HG02623 (cell line): ENCODE measurements around the gene ERBB3.
"Not testable (repeated sequence)": the region's sequence is repeated elsewhere in the genome, so short reads cannot be mapped to it uniquely, and the experiment has no call there.

Experiments
- ATAC-seq: cut with Tn5 transposase; IDR thresholded peaks from one replicate; pipeline ENCODE4 v1.9.1; 2021; ENCODE audit warnings: moderate library complexity; ENCODE audit not compliant: unreplicated experiment

Gene ERBB3

DNA sequence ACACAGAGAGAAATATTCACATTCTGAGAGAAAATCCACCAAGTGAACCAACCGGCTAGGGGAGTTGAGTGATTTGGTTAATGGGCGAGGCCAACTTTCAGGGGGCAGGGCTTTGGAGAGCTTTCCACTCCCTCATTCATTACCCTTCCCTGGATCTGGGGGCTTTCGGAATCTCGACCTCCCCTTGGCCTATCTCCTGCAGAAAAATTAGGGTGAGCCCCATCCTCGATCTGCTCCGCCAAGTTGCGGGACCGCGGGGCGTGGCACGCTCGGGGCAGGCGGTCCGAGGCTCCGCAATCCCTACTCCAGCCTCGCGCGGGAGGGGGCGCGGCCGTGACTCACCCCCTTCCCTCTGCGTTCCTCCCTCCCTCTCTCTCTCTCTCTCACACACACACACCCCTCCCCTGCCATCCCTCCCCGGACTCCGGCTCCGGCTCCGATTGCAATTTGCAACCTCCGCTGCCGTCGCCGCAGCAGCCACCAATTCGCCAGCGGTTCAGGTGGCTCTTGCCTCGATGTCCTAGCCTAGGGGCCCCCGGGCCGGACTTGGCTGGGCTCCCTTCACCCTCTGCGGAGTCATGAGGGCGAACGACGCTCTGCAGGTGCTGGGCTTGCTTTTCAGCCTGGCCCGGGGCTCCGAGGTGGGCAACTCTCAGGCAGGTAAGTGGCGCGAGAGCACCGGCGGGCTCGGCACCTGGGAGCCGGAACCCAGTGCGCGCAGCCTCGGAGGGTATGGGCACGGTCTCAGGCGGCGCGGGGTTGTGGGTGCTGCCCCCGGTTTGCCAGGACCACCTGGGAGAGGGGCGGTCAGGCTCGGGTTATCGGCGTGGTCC, at the start of gene ERBB3:
TSS of gene ERBB3 (plus strand) at position 443 of the 833 bp plus-strand sequence. CDS start at position 579, 136 bp downstream.
- no peak for ATAC-seq

DNA sequence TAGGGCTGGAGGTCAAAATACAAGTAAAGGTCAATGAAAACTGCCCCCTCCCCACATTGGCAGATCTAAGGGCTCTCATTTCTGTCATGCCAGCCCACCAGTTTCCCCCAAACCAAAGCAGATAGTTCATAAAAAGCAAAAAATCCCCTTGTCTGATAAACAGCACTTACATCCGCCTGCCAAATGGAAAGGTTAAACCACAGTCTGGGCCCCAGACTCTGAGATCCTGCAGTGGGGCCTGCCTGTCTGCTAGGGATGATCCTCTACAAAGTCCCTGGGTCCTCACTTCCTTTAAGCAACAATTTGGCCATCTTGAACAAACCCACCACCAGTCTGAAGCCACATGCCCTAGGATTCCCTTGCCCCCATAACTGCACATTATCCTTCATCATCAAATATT, 48.0 kb upstream of the ERBB3 start:
- ATAC-seq, result no peak

DNA sequence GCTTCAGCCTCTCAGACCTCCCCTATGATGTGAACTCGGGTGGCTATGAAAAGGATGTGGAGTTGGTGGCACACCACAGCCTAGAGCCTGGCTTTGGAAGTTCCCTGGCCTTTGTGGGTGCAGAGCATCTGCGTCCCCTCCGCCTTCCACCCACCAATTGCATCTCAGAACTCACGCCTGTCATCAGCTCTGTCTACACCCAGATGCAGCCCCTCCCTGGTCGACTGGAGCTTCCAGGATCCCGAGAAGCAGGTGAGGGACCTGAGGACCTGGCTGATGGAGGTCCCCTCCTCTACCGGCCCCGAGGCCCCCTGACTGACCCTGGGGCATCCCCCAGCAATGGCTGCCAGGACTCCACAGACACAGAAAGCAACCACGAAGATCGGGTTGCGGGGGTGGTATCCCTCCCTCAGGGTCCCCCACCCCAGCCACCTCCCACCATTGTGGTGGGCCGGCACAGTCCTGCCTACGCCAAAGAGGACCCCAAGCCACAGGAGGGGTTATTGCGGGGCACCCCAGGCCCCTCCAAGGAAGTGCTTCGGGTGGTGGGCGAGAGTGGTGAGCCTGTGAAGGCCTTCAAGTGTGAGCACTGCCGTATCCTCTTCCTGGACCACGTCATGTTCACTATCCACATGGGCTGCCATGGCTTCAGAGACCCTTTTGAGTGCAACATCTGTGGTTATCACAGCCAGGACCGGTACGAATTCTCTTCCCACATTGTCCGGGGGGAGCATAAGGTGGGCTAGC, 45.2 kb upstream of the ERBB3 start:
- no peak for ATAC-seq

DNA sequence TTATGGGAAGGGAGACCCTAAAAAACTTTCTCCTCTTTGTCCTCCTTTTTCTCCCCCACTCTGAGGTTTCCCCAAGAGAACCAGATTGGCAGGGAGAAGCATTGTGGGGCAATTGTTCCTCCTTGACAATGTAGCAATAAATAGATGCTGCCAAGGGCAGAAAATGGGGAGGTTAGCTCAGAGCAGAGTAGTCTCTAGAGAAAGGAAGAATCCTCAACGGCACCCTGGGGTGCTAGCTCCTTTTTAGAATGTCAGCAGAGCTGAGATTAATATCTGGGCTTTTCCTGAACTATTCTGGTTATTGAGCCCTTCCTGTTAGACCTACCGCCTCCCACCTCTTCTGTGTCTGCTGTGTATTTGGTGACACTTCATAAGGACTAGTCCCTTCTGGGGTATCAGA, 42.8 kb upstream of the ERBB3 start:
- no peak for ATAC-seq

DNA sequence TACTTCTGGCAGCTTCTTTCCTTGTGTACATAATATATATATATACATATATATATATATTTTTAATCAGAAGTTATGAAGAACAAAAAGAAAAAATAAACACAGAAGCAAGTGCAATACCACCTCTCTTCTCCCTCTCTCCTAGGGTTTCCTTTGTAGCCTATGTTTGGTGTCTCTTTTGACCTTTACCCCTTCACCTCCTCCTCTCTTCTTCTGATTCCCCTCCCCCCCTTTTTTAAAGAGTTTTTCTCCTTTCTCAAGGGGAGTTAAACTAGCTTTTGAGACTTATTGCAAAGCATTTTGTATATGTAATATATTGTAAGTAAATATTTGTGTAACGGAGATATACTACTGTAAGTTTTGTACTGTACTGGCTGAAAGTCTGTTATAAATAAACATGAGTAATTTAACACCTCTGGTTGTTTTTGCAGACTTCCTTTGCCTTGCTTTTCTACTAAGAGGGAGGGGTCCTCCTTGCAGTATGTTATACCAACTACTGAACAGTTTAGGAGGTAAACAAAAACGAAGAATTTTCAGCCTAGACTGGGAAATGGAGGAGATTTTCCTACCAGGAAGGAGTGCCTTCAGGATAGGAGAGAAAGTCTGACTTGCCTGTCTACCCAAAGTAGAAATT, 41.8 kb upstream of the ERBB3 start:
- ATAC-seq, result no peak

DNA sequence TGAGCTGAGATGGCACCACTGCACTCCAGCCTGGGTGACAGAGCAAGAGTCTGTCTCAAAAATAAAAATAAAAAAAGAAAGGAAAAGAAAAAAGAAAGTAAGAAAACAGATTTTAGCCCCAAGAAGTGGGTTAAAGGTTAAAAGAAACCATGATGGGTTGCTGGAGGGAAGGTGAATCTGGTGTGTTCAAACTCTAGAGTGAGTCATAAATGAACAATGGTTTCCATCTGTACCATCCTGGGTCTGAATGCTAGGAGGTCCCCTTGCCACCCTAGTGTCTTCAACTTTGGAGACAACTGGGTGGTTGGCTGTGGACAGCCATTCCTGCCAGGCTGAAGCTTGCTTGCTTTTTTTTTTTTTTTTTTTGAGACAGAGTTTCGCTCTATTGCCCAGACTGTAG, 39.8 kb upstream of the ERBB3 start:
- no peak for ATAC-seq

DNA sequence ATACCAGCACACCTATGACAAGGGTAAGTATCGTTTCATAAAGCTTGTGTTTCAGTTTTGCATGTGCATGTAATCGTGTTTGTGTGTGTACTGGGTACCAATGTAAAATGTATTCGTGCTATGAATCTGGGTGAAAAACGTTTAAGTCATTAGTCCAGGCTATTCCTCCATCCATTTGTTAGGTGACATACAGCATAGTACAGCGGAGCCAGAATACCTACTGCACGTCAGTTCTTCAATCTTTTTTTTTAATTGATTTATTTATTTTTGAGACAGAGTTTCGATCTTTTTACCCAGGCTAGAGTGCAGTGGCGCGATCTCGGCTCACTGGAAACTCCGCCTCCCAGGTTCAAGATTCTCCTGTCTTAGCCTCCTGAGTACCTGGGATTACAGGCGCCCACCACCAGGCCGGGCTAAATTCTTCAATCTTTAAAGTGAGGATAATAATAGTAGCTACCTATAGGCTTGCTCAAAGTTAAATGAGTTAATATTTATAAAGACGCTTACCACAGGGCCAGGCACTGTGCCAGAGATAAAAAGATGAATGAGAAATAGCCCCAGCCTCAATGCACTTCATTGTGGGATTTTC, 38.9 kb upstream of the ERBB3 start:
- no peak for ATAC-seq

DNA sequence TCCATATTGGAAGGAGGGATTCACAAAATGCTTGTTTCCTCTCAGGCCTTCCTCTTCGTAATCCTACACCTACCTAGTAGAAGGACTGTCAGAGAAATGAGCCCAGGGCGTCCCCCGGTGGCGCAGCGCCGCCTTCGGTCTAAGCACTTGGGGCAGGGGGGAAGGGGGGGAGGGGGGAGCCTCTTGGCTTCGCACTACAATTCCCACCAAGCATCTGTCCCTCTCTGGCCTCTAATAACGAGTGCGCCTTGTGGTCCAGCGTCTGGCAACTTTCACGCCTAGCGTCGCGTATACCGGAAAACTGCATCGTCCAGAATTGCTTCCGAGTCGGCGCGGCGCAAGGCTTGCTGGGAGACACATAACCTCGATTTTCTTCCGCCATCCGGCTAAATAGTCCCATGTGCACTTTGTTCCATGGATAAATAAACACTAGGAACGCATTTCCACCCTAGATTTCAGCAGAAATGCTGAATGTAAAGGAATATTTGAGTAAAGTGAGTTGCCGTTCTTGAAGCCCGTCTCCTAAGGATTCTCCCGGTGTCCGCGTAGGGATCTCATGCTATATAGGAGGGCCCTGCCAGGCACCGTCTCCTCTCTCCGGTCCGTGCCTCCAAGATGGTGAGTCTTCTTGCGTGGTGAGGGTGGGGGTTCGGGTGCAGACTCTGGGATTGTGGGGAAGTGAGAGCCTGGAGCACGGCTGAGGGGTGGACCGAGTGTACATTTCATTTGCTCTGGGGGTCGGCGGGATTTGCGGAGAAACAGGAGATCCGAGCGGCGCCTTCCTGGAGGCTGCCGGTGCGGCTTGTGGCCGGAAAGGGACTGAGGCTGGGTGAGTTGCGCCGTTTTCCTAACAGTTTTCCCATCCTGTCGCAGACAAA, 38.2 kb upstream of the ERBB3 start, which contains the start of gene RPS26:
TSS of gene RPS26 (plus strand) at position 367 of the 878 bp plus-strand sequence. CDS start at position 616, 249 bp downstream.
- ATAC-seq, result peak; percentile 97

DNA sequence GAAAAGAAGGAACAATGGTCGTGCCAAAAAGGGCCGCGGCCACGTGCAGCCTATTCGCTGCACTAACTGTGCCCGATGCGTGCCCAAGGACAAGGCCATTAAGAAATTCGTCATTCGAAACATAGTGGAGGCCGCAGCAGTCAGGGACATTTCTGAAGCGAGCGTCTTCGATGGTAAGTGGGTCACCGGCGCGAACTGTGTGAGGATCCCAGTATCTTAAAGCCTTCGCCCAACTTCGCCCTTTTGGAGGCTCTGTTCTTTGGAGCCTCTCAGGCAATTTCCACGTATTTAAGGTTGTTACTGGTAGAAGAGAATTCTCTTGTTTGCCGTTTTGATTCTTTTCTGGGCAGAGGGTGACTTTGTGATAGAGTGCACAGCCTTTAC, 37.5 kb upstream of the ERBB3 start:
- not testable (repeated sequence) for ATAC-seq

DNA sequence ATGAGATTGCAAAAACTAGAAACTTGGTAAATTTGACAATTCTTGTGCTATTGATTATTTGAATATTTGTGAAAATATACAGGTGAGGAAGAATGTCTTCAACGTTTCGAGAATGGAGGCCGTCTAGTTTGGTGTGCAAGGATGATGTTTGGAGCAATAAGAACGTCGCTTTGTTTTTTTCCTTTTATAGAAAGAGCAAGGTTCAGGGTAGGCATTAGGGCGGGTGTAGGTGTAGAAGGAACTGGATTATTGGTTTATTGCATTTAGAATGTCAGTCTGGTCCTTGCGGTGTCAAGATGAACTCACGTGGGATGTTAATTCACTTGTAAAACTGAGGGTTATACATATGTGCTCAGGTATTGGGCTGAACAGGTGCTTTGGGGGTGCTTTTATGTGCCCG, 37.1 kb upstream of the ERBB3 start:
- no peak for ATAC-seq

DNA sequence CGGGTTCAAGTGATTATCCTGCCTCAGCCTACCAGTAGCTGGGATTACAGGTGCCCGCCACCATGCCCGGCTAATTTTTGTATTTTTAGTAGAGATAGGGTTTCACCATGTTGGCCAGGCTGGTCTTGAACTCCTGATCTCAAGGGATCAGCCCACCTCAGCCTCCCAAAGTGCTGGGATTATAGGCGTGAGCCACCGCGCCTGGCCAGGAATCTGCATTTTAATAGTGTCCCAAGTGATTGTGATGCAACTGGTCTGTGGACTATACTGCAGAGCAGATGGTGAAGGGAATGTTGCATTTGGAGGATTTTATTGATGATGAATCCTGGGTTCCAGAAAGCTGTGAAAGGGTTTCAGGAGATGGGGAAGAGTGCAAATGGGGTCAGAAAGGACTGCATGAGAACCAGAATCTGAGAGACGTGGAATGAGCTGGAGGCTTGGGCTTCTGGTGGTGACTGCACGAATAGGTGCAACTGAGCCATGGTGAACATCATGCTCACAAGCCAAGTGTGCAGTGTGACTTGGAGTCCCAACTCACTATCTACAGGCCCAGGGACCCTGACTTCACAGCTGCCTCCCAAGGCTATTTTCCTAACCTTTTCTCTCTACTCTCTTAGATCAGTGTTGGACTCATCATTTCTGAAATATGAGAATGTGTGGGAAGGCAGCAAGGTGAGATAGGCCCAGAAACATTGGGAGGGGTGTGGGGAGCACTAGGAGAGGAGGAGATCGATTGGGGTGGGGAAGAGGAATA, 33.8 kb upstream of the ERBB3 start:
- no peak for ATAC-seq

DNA sequence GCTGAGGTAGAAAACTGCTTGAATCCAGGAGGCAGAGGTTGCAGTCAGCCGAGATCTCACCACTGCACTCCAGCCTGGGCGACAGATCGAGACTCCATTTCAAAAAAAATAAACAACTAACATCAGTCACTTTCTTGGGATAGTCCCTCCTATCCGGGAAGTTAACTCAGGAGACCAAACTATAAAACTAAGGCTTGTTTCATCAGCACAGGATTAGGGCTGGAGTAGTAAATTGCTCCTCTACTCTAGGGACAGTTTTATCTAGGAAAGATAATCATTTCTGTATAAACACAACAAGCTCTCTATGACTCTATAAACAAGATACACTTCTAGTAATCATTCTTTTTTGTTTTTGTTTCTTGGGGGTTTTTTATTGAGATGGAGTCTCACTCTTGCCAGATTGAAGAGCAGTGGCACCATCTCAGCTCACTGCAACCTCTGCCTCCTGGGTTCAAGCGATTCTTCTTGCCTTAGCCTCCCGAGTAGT, 26.5 kb upstream of the ERBB3 start:
- no peak for ATAC-seq

DNA sequence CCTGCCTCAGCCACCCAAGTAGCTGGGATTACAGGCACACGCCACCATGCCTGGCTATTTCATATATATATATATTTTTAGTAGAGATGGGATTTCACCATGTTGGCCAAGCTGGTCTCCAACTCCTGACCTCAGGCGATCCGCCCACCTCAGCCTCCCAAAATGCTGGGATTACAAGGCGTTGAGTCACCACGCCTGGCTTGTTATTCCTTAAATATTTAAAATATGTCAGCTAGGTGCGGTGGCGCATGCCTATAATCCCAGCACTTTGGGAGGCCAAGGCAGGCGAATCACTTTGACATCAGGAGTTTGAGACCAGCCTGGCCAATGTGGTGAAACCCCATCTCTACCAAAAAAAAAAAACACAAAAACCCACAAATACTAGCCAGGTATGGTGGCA, 20.0 kb upstream of the ERBB3 start:
- not testable (repeated sequence) for ATAC-seq

DNA sequence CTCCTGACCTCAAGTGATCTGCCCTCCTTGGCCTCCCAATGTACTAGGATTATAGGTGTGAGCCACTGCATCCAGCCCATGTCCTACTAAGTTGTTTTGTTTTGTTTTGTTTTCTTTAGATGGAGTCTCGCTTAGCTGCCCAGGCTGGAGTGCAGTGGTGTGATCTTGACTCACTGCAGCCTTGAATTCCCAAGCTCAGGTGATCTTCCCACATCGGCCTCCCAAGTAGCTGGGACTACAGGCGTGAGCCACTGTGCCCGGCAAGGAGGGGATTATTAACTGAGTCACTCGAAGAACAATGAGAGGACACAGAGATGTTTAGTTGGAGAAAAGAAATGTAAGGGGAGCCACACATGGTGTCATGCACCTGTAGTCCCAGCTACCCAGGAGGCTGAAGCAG, 18.0 kb upstream of the ERBB3 start:
- ATAC-seq, result no peak

DNA sequence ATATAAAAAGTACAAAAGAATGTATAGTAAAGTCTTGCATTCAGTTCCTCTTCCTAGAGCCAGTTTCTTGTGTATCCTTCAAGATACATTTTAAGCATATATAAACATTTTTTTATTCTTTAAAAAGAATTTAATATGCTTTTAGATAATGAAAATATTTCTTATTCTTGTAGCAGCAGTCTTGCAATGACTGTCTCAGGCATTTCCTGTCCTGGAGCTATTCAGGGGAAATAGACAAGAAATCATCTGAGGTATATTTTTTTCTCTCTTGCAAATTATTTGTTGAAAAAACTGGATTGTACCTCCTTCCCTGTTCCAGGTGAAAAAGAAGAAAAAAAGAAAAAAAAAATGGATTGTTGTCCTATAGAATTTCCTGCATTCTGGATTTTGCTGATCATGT, 17.0 kb upstream of the ERBB3 start:
- no peak for ATAC-seq

DNA sequence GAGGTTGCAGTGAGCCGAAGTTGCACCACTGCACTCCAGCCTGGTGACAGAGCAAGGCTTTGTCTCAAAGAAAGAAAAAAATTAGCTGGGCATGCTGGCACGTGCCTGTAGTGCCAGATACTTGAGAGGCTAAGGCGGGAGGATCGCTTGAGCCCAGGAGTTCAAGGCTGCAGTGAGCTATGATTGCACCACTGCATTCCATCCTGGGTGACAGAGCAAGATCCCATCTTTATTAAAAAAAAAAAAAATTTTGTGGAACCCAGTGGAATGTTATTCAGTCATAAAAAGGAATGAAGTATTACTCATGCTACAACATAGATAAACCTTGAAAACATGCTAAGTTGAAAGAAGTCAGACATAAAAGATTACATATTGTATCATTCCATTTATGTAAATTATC, 8.3 kb upstream of the ERBB3 start:
- ATAC-seq, result no peak

DNA sequence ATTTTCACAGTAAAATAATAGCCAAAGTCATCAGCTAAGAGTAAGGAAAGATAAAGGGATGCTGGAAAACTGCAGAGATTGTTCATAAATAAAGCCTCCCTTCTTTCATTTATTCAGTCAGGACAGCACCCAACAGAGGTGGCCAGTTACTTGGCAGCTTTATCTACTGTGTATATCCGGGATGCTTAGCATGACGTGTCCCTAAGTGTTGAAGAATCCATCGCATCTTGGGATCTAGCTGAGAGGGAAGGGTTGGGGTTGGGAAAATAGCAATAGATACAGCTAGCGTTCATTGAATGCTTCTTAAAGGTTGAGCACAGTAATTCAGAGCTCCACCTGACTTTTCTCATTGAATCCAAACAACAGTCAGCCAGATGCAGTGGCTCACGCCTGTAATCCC, 5.6 kb upstream of the ERBB3 start:
- ATAC-seq, result no peak

DNA sequence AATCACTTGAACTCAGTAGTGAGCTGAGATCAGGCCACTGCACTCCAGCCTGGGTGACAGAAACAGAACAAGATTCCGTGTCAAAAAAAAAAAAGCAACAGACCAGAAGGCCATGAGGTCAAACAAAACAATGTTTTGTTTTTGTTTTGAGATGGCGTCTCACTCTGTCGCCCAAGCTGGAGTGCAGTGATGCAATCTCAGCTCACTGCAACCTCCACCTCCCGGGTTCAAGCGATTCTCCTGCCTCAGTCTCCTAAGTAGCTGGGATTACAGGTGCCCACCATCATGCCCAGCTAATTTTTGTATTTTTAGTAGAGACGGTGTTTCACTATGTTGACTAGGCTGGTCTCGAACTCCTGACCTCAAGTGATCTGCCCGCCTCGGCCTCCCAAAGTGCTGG, 2.0 kb upstream of the ERBB3 start:
- ATAC-seq, result not testable (repeated sequence)

DNA sequence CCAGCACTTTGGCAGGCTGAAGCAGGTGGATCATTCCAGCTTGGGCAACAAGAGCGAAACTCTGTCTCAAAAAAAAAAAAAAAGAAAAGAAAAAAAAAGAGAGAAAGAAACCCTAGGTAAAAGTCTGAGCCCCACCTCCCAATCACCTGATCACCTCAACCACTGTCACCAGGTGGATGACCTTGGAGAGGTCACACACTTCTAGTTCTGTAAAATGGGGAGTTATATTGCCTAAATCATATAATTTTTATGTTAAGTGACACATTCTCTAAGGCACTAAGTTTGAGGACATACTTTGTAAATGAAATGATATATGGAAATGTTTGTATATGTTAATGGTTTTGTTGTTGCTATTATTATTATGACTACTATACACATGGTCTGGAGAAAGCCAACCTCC, 1.5 kb upstream of the ERBB3 start:
- ATAC-seq, result no peak
